H1 (cell line): ENCODE results near the gene GAMT. TPM values are rescaled to one million over a fixed set of nuclear protein-coding genes. Genes with fewer than 3 reads are reported as not detected.

Source experiments
- BRCA1 ChIP-seq: IDR thresholded peaks from 2 replicates; pipeline ENCODE4 v1.6.1; 2012; ENCODE audit warnings: low read depth, low read length, improper control_type of control experiment
- CEBPB ChIP-seq: IDR thresholded peaks from 2 replicates; pipeline ENCODE4 v1.6.1; 2012; ENCODE audit warnings: low read depth, low read length
- EGR1 ChIP-seq: IDR thresholded peaks from 2 replicates; pipeline ENCODE4 v1.6.1; 2011; ENCODE audit warnings: low read depth, low read length, borderline replicate concordance
- JUN ChIP-seq: IDR thresholded peaks from 2 replicates; pipeline ENCODE4 v1.6.1; 2011; ENCODE audit warnings: low read depth, mild to moderate bottlenecking, improper control_type of control experiment, low read length
- USF2 ChIP-seq: IDR thresholded peaks from 2 replicates; pipeline ENCODE4 v1.6.1; 2011; ENCODE audit warnings: low read length, improper control_type of control experiment
- polyA plus RNA-seq, 7 experiments: library from polyadenylated mRNA; depleted of rRNA in 3 of 7; stranded (reverse) in 5 of 7; unstranded in 2 of 7; fragments of >200 nt in 5 of 7; fragments of 200-250 nt in 2 of 7; gene quantifications; 1 replicate in 5 of 7; 2 replicates in 1 of 7; 4 replicates in 1 of 7; pipeline versions ENCODE4 v1.2.1 to v1.2.3, GENCODE V29; 2011 to 2013; ENCODE audit warnings: missing spikeins in 2 of 7, mixed read lengths in 2 of 7
- total RNA-seq: library from RNA; stranded (reverse); fragmentation: NEBNext Ultra II Directional; extraction: Animal tissue kit (Norgen Biotek cat#: 25700); gene quantifications from 2 replicates; pipeline ENCODE4 v1.2.1, GENCODE V29; 2021

The GAMT gene
- total and polyA plus RNA-seq, 2 of the 8 experiments (the other 6 are each of a cell fraction or from before 2014, with no cell fraction given), result 17.2 to 35.6 TPM

- TF ChIP-seq USF2, result no peak
- TF ChIP-seq EGR1, result no peak
- no peak for TF ChIP-seq CEBPB
- TF ChIP-seq BRCA1, result no peak
- TF ChIP-seq JUN, result no peak
Measured at GRCh38 chr19:1434577-1435060, 33.3 kb upstream of the GAMT start (continued).
